HCT116 (cell line): ENCODE data around the gene HES5. TPM values are rescaled to one million over a fixed set of nuclear protein-coding genes. Genes with fewer than 3 reads are reported as not detected.

ENCODE experiments used
- ATAC-seq: fragments of 200-7000 bp; cut with Tn5 transposase; 2 replicates; pipeline ENCODE4 v1.9.1; 2020; ENCODE audit warnings: mild to moderate bottlenecking, moderate library complexity
- BruUV-seq: library from RNA; stranded (reverse); fragments of 400-500 nt; replicated peaks from 2 replicates; lab custom pipeline; 2021; lab: Mats Ljungman, UMichigan
- CTCF ChIA-PET: fragments of 300-600 bp; sonication (Branson Sonifier 250); formaldehyde crosslinking; loops from one replicate; lab custom pipeline; 2021; ENCODE audit warnings: antibody characterized with exemption; lab: Charles Lee
- POLR2A ChIA-PET: fragments of 300-600, 350-600 bp; sonication (Branson Sonifier 250); formaldehyde crosslinking; loops from one replicate; lab custom pipeline; 2021; ENCODE audit warnings: antibody characterized with exemption; lab: Charles Lee
- RAD21 ChIA-PET, 2 experiments: fragments of 300-600 bp; sonication (Branson Sonifier 250); formaldehyde crosslinking; loops; one replicate each; lab custom pipeline; 2023; ENCODE audit warnings: low total read pairs in 2 of 2; ENCODE audit not compliant: uncharacterized antibody in 2 of 2, unreplicated experiment in 2 of 2, low non-redundant PET in 1 of 2; lab: Charles Lee
- DNase-seq: peaks from one replicate; pipeline ENCODE4 v3.0.0-alpha.2; 2010; ENCODE audit warnings: low read depth, low spot score
- H2AFZ ChIP-seq: fragments of 200-600 bp; shearing (Covaris generic), sonication (generic); 2 replicates; pipeline ENCODE4 v1.6.1; 2017; ENCODE audit warnings: low read depth, mixed run types, mixed read lengths, antibody characterized with exemption, low read length; ENCODE audit not compliant: poor library complexity, severe bottlenecking
- H3K27ac ChIP-seq: 2 replicates; pipeline ENCODE4 v1.5.1; 2012; ENCODE audit warnings: low read depth, low read length
- H3K27me3 ChIP-seq: fragments of 200-600 bp; sonication (generic); 2 replicates; pipeline ENCODE4 v1.6.1; 2016; ENCODE audit warnings: mixed run types, low read length, mixed read lengths; ENCODE audit not compliant: insufficient read depth
- H3K36me3 ChIP-seq, 2 experiments: fragments of 200-500 bp in 1 of 2; fragments of 200-600 bp in 1 of 2; sonication (Bioruptor generic) in 1 of 2; sonication (generic) in 1 of 2; 2 replicates each; pipeline versions ENCODE4 v1.5.1 to v1.6.1; 2014 to 2016; ENCODE audit warnings: low read length in 2 of 2, inconsistent platforms in 1 of 2, mixed read lengths in 1 of 2, mixed run types in 1 of 2; ENCODE audit not compliant: insufficient read depth in 2 of 2, control insufficient read depth in 1 of 2
- H3K4me1 ChIP-seq, 2 experiments: fragments of 200-600 bp in 1 of 2; sonication (generic) in 1 of 2; 2 replicates each; pipeline versions ENCODE4 v1.5.1 to v1.6.1; 2012 to 2017; ENCODE audit warnings: low read length in 2 of 2, inconsistent platforms in 1 of 2, mild to moderate bottlenecking in 1 of 2, mixed read lengths in 1 of 2, mixed run types in 1 of 2, moderate library complexity in 1 of 2; ENCODE audit not compliant: insufficient read depth in 2 of 2, control insufficient read depth in 1 of 2
- H3K4me2 ChIP-seq: fragments of 200-600 bp; sonication (generic); 2 replicates; pipeline ENCODE4 v1.6.1; 2017; ENCODE audit warnings: mixed run types, low read length, mixed read lengths
- H3K4me3 ChIP-seq, 2 experiments: fragments of 200-600 bp in 1 of 2; sonication (generic) in 1 of 2; replicated peaks in 1 of 2; 2 replicates each; pipeline ENCODE4 v1.5.1; 2011 to 2016; ENCODE audit warnings: low read length in 2 of 2, control low read depth in 1 of 2, low read depth in 1 of 2, mild to moderate bottlenecking in 1 of 2, mixed read lengths in 1 of 2, mixed run types in 1 of 2
- H3K79me2 ChIP-seq: fragments of 200-600 bp; sonication (generic); 2 replicates; pipeline ENCODE4 v1.6.1; 2017; ENCODE audit warnings: mild to moderate bottlenecking, mixed run types, low read length, moderate library complexity, mixed read lengths; ENCODE audit not compliant: insufficient read depth
- H3K9ac ChIP-seq: fragments of 200-600 bp; sonication (generic); 2 replicates; pipeline ENCODE4 v1.6.1; 2016; ENCODE audit warnings: low read length, mixed read lengths
- H3K9me2 ChIP-seq: fragments of 200-600 bp; sonication (generic), shearing (Covaris generic); 2 replicates; pipeline ENCODE4 v1.6.1; 2017; ENCODE audit warnings: mixed run types, mild to moderate bottlenecking, moderate library complexity; ENCODE audit not compliant: insufficient read depth
- H3K9me3 ChIP-seq, 2 experiments: fragments of 200-500 bp in 1 of 2; fragments of 200-600 bp in 1 of 2; sonication (Bioruptor generic) in 1 of 2; sonication (generic) in 1 of 2; 2 replicates each; pipeline ENCODE4 v1.6.1; 2014 to 2017; ENCODE audit warnings: low read length in 2 of 2, mixed read lengths in 2 of 2, inconsistent platforms in 1 of 2, low read depth in 1 of 2, mild to moderate bottlenecking in 1 of 2, mixed run types in 1 of 2, moderate library complexity in 1 of 2; ENCODE audit not compliant: control insufficient read depth in 1 of 2, insufficient read depth in 1 of 2
- H4K20me1 ChIP-seq: fragments of 200-600 bp; sonication (generic), shearing (Covaris generic); 2 replicates; pipeline ENCODE4 v1.6.1; 2017; ENCODE audit warnings: mixed run types, mild to moderate bottlenecking, moderate library complexity; ENCODE audit not compliant: insufficient read depth
- CBX3 ChIP-seq: IDR thresholded peaks from 2 replicates; pipeline ENCODE4 v1.6.1; 2012; ENCODE audit warnings: low read depth
- CEBPB ChIP-seq: IDR thresholded peaks from 2 replicates; pipeline ENCODE4 v1.6.1; 2012; ENCODE audit warnings: low read depth
- EGR1 ChIP-seq: IDR thresholded peaks from 2 replicates; pipeline ENCODE4 v1.6.1; 2012; ENCODE audit warnings: low read depth
- ELF1 ChIP-seq: IDR thresholded peaks from 2 replicates; pipeline ENCODE4 v1.6.1; 2012; ENCODE audit warnings: low read depth, borderline replicate concordance
- EZH2phosphoT487 ChIP-seq: fragments of 200-600 bp; IDR thresholded peaks from 2 replicates; pipeline ENCODE4 v1.6.1; 2018; ENCODE audit warnings: antibody characterized with exemption, borderline replicate concordance
- POLR2A ChIP-seq: IDR thresholded peaks from 2 replicates; pipeline ENCODE4 v1.7.0; 2011; ENCODE audit warnings: borderline replicate concordance; ENCODE audit not compliant: insufficient read depth, insufficient read length; ENCODE audit errors: extremely low read depth
- POLR2AphosphoS5 ChIP-seq: IDR thresholded peaks from 2 replicates; pipeline ENCODE4 v1.6.1; 2011; ENCODE audit warnings: mild to moderate bottlenecking, low read depth, low read length, moderate library complexity
- SIN3A ChIP-seq: IDR thresholded peaks from 2 replicates; pipeline ENCODE4 v1.6.1; 2012; ENCODE audit warnings: low read depth
- SP1 ChIP-seq: IDR thresholded peaks from 2 replicates; pipeline ENCODE4 v1.6.1; 2012; ENCODE audit warnings: low read depth
- YY1 ChIP-seq: IDR thresholded peaks from 2 replicates; pipeline ENCODE4 v1.6.1; 2011; ENCODE audit warnings: low read length, low read depth, moderate library complexity, mild to moderate bottlenecking; ENCODE audit not compliant: insufficient replicate concordance; ENCODE audit errors: extremely low read depth
- ZFX ChIP-seq: fragments of 450-650 bp; IDR thresholded peaks from 2 replicates; pipeline ENCODE4 v1.6.1; 2017
- ZNF274 ChIP-seq: fragments of 200-500 bp; sonication (Bioruptor generic); IDR thresholded peaks from 2 replicates; pipeline ENCODE4 v1.6.1; 2014; ENCODE audit warnings: mild to moderate bottlenecking, low read depth, low read length, inconsistent platforms
- intact Hi-C: fragments of 100-400 bp; cut with micrococcal nuclease; formaldehyde crosslinking; loops from 2 replicates; pipeline ENCODE4 v1.10.0; 2022
- total RNA-seq: library from RNA; stranded (reverse); gene quantifications from one replicate; pipeline ENCODE4 v1.2.1, GENCODE V29; 2021; ENCODE audit not compliant: unreplicated experiment
- TF ChIP-seq, protein P1 (sequence below): IDR thresholded peaks from 2 replicates; pipeline ENCODE4 v1.6.1; 2012; ENCODE audit warnings: low read depth
- TF ChIP-seq, protein P2 (sequence below): IDR thresholded peaks from 2 replicates; pipeline ENCODE4 v1.6.1; 2012

Gene HES5
- total RNA-seq, 1 experiment from 2014 or later, result not detected

DNA sequence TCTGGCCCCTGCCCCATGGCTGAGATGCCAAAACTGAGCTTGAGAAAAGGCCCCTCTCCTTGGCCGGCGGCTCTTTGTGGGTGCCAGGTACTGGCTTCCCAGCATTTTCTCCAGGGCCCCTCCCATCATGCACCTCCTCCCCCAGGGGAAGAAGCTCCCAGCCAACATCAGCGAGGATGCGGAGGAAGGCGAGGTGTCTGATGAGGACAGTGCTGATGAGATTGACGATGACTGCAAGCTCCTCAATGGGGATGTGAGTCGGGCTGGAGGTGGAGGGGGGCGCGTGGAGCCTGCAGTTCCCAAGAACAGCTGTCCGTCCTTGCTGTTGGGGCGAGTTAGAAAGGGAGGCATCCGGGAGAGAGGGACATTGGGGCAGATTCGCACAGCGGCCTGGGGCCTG, 40.4 kb downstream of the HES5 start:
- POLR2A ChIA-PET, result no interaction called here
- CTCF ChIA-PET, result interaction anchor here (1.2 kb wide), 1 partner anchor 75 kb away, joined by 3 read pairs; no protein-coding TSS in a partner anchor
- no peaks in the 10 kb centered on the region for H4K20me1 ChIP-seq
- H3K9me3 ChIP-seq, result peaks cover 4 to 7% of the 10 kb centered on the region in 2 experiments; a peak in 2 of 4 replicates
- H3K79me2 ChIP-seq, result no peaks in the 10 kb centered on the region
- no peaks in the 10 kb centered on the region for H3K36me3 ChIP-seq
- H2AFZ ChIP-seq, result no peak overlapping the region
- no peak for TF ChIP-seq POLR2A
- no peak for TF ChIP-seq POLR2AphosphoS5
- TF ChIP-seq SIN3A, result no peak
- no peak for TF ChIP-seq CBX3
- TF ChIP-seq YY1, result no peak
- no peak for TF ChIP-seq EZH2phosphoT487
- no peak for TF ChIP-seq CEBPB
- TF ChIP-seq SP1, result no peak
- TF ChIP-seq, protein P1, sequence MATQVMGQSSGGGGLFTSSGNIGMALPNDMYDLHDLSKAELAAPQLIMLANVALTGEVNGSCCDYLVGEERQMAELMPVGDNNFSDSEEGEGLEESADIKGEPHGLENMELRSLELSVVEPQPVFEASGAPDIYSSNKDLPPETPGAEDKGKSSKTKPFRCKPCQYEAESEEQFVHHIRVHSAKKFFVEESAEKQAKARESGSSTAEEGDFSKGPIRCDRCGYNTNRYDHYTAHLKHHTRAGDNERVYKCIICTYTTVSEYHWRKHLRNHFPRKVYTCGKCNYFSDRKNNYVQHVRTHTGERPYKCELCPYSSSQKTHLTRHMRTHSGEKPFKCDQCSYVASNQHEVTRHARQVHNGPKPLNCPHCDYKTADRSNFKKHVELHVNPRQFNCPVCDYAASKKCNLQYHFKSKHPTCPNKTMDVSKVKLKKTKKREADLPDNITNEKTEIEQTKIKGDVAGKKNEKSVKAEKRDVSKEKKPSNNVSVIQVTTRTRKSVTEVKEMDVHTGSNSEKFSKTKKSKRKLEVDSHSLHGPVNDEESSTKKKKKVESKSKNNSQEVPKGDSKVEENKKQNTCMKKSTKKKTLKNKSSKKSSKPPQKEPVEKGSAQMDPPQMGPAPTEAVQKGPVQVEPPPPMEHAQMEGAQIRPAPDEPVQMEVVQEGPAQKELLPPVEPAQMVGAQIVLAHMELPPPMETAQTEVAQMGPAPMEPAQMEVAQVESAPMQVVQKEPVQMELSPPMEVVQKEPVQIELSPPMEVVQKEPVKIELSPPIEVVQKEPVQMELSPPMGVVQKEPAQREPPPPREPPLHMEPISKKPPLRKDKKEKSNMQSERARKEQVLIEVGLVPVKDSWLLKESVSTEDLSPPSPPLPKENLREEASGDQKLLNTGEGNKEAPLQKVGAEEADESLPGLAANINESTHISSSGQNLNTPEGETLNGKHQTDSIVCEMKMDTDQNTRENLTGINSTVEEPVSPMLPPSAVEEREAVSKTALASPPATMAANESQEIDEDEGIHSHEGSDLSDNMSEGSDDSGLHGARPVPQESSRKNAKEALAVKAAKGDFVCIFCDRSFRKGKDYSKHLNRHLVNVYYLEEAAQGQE, result no peak
- TF ChIP-seq, protein P2, sequence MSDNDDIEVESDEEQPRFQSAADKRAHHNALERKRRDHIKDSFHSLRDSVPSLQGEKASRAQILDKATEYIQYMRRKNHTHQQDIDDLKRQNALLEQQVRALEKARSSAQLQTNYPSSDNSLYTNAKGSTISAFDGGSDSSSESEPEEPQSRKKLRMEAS, result no peak
- TF ChIP-seq ZNF274, result no peak
- TF ChIP-seq ZFX, result no peak
- no peak for TF ChIP-seq ELF1
- TF ChIP-seq EGR1, result no peak
- H3K27me3 ChIP-seq, result no peaks in the 10 kb centered on the region
- no peak overlapping the region for H3K4me2 ChIP-seq
- H3K27ac ChIP-seq, result no peak overlapping the region
- H3K4me3 ChIP-seq, result no peak overlapping the region
- no peak for ATAC-seq
- H3K9me2 ChIP-seq, result no peaks in the 10 kb centered on the region
- H3K4me1 ChIP-seq, result peaks cover 7 to 9% of the 10 kb centered on the region in 2 experiments; a peak in 3 of 4 replicates
- intact Hi-C loops, result no loop called here
- no TSS peak for BruUV-seq
- RAD21 ChIA-PET, result no interaction called here
- H3K9ac ChIP-seq, result no peak overlapping the region
- DNase-seq, result no peak
